Ishikawa (cell line): ENCODE results near the gene AKAP8L.

Experiments used
- CEBPB ChIP-seq: IDR thresholded peaks from 2 replicates; pipeline ENCODE4 v1.6.1; 2012
- CREB1 ChIP-seq: IDR thresholded peaks from 2 replicates; pipeline ENCODE4 v1.6.1; 2012; ENCODE audit warnings: low read depth
- EGR1 ChIP-seq: IDR thresholded peaks from 2 replicates; pipeline ENCODE4 v1.6.1; 2012
- EP300 ChIP-seq: IDR thresholded peaks from 2 replicates; pipeline ENCODE4 v1.6.1; 2012; ENCODE audit warnings: borderline replicate concordance
- FOXM1 ChIP-seq: IDR thresholded peaks from 2 replicates; pipeline ENCODE4 v1.6.1; 2012; ENCODE audit warnings: low read depth, borderline replicate concordance
- MAX ChIP-seq: IDR thresholded peaks from 2 replicates; pipeline ENCODE4 v1.6.1; 2012
- NFIC ChIP-seq: IDR thresholded peaks from 2 replicates; pipeline ENCODE4 v1.6.1; 2012
- RAD21 ChIP-seq: IDR thresholded peaks from 2 replicates; pipeline ENCODE4 v1.6.1; 2012; ENCODE audit warnings: low read depth
- REST ChIP-seq: IDR thresholded peaks from 2 replicates; pipeline ENCODE4 v1.6.1; 2012; ENCODE audit warnings: low read depth, mild to moderate bottlenecking
- TAF1 ChIP-seq: IDR thresholded peaks from 2 replicates; pipeline ENCODE4 v1.6.1; 2012; ENCODE audit warnings: low read depth, mild to moderate bottlenecking
- TCF12 ChIP-seq: IDR thresholded peaks from 2 replicates; pipeline ENCODE4 v1.6.1; 2012; ENCODE audit warnings: low read depth
- TEAD4 ChIP-seq: IDR thresholded peaks from 2 replicates; pipeline ENCODE4 v1.6.1; 2012
- USF1 ChIP-seq: IDR thresholded peaks from 2 replicates; pipeline ENCODE4 v1.6.1; 2012
- YY1 ChIP-seq: IDR thresholded peaks from 2 replicates; pipeline ENCODE4 v1.6.1; 2012; ENCODE audit warnings: low read depth
- ZBTB7A ChIP-seq: IDR thresholded peaks from 2 replicates; pipeline ENCODE4 v1.6.1; 2012; ENCODE audit warnings: low read depth

Gene AKAP8L

DNA sequence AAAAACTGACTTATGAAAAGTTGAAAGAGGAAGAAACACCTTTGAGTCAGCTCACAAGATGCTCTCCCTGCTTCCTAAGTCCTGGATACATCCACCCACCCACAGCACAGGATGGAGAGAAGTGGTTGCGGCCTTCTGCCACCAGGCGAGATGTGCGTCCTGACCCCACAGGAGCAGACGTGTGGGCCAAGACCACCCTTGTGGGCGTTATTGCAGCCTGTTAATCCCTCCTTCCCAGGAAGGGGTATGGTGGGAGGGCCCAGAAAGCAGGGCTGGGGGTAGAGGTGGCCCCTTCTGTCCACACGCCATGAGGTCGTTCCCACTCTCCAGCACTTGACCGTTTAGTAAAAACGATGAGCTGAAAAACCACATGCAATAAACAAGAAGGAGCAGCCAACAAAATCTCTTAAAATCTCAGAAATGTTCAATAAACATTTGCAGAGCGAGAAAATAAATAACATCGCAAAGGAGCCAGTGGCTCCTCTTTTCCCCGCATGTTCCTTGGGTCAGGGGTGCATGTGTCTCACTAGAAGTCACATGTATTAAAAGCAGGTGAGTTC is 2.4 kb upstream of the AKAP8L start:
- no peak for TF ChIP-seq TCF12
- TF ChIP-seq RAD21 = no peak
- TF ChIP-seq NFIC = no peak
- no peak for TF ChIP-seq FOXM1
- no peak for TF ChIP-seq TAF1
- TF ChIP-seq USF1 = no peak
- TF ChIP-seq CREB1 = no peak
- no peak for TF ChIP-seq YY1
- TF ChIP-seq ZBTB7A = no peak
- no peak for TF ChIP-seq REST
- TF ChIP-seq TEAD4 = no peak
- TF ChIP-seq EGR1 = no peak
- TF ChIP-seq MAX = no peak
- TF ChIP-seq EP300 = no peak
- TF ChIP-seq CEBPB = no peak

DNA sequence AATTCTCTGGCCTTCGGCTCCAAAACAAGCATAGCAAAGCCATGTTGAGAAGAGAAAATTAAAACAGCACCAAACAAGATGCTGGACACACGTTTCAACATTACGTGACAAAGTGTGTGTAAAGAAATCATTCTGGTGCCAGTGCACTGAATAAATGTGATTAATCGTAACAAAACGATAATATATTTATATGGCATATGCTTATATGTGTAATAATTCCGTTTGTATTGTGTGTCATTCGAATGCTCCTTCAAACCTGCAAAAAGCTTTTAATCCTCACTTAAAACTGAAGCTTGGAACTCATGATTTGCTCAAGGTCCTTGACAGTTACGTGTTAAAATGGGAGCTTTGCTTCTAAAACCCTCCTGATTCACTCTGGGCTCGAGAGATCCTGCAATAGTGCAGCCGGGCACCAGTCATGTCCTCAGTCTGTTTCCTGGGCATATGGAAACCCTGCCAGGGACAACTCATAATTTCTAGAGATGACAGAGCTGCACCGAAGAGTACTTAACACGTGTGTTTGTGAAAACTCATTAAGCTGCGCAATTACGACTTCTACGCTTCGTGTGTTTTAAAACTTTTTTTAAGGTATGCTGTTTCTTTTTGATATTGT is 731 bp upstream of the AKAP8L start:
- TF ChIP-seq CREB1 = no peak
- TF ChIP-seq ZBTB7A = no peak
- TF ChIP-seq EGR1 = no peak
- no peak for TF ChIP-seq TEAD4
- TF ChIP-seq TAF1 = no peak
- TF ChIP-seq EP300 = no peak

DNA sequence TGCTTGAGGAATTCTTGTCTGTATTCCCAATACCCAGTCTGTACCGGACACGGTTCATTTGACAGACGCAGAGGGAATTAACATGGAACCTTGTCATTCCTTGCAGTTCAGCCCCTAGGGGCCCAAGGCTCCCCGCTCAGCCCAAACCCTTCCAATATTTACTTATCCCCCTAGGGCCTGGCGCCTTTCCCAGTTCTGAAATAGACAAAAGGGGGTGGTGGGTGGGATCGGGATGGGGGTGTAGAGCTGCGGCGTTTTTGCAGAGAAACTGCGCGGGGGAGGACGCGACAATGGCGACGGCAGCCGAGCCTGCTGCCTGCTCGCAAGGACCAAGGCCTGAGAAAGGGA is 583 bp downstream of the AKAP8L start:
- TF ChIP-seq MAX (no peak), NFIC (peak; percentile 57)

DNA sequence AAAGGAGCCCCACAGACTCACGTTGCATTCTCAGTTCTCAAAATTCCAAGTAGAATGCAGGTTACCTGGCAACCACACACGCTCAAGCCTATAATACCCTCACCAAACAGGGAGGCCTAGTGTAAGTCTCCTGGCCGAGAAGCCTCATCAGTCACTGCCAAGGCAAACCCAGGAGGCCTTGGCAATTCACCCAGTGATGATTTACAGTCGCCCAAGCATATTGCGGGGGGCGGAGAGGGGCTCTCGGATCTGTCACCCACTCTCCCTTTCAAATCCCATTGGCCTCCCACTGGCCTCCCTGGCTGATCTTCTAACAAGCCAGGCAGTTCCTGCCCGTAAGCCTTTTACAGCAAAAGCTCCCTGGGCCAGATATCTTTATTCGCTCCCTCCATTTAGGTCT is 1.1 kb downstream of the AKAP8L start:
- TF ChIP-seq YY1 = no peak
- no peak for TF ChIP-seq EGR1
- no peak for TF ChIP-seq ZBTB7A
- TF ChIP-seq FOXM1 = no peak
- TF ChIP-seq USF1 = no peak
- TF ChIP-seq MAX = no peak
- no peak for TF ChIP-seq CEBPB
- TF ChIP-seq CREB1 = no peak
- TF ChIP-seq RAD21 = no peak
- no peak for TF ChIP-seq REST
- no peak for TF ChIP-seq TEAD4
- no peak for TF ChIP-seq EP300
- no peak for TF ChIP-seq TCF12
- TF ChIP-seq NFIC = no peak
- TF ChIP-seq TAF1 = no peak

GRCh38 chr19:15412832-15413231 is 6.0 kb downstream of the AKAP8L start:
- TF ChIP-seq YY1 = no peak
- no peak for TF ChIP-seq REST
- TF ChIP-seq NFIC = no peak
- no peak for TF ChIP-seq RAD21
- no peak for TF ChIP-seq USF1
- TF ChIP-seq CREB1 = no peak
- TF ChIP-seq ZBTB7A = no peak
- TF ChIP-seq EP300 = no peak
- TF ChIP-seq TEAD4 = no peak
- TF ChIP-seq FOXM1 = no peak
- TF ChIP-seq TAF1 = no peak
- no peak for TF ChIP-seq MAX
- no peak for TF ChIP-seq CEBPB
- no peak for TF ChIP-seq EGR1
